WTC11 (cell line): Measurements from ENCODE around the gene PLCG2. TPM values are rescaled to one million over a fixed set of nuclear protein-coding genes. Genes with fewer than 3 reads are reported as not detected.

Experiments used
- ATAC-seq: fragments of 200-7000 bp; cut with Tn5 transposase; 2 replicates; pipeline ENCODE4 v1.10.0; 2021; ENCODE audit warnings: mild to moderate bottlenecking, moderate library complexity
- CTCF ChIA-PET: fragments of 300-600 bp; sonication (Branson Sonifier 250); formaldehyde crosslinking; loops from one replicate; lab custom pipeline; 2021; ENCODE audit warnings: antibody characterized with exemption; lab: Charles Lee
- POLR2A ChIA-PET: fragments of 350-600 bp; sonication (Branson Sonifier 250); formaldehyde crosslinking; loops from one replicate; lab custom pipeline; 2021; ENCODE audit warnings: antibody characterized with exemption; lab: Charles Lee
- DNase-seq: peaks from one replicate; pipeline ENCODE4 v3.0.0; 2021; ENCODE audit warnings: low spot score
- H3K27ac Mint-ChIP-seq: 2 replicates; pipeline ENCODE4 v1.8.0; 2021; ENCODE audit warnings: mixed read lengths
- H3K27me3 Mint-ChIP-seq: 2 replicates; pipeline ENCODE4 v1.8.0; 2021; ENCODE audit warnings: low read depth, mild to moderate bottlenecking, moderate library complexity, mixed read lengths
- H3K36me3 Mint-ChIP-seq: 2 replicates; pipeline ENCODE4 v1.8.0; 2021; ENCODE audit warnings: mixed read lengths
- H3K4me1 Mint-ChIP-seq: 2 replicates; pipeline ENCODE4 v1.8.0; 2022; ENCODE audit warnings: mixed read lengths
- H3K4me3 Mint-ChIP-seq: 2 replicates; pipeline ENCODE4 v1.8.0; 2021; ENCODE audit warnings: mild to moderate bottlenecking, moderate library complexity, mixed read lengths
- H3K9me3 Mint-ChIP-seq: 2 replicates; pipeline ENCODE4 v1.8.0; 2021; ENCODE audit warnings: mixed read lengths
- CDX4 ChIP-seq: fragments of 250-450 bp; sonication (Bioruptor Pico); IDR thresholded peaks from 2 replicates; pipeline ENCODE4 v1.9.0; 2021; ENCODE audit warnings: moderate library complexity, mild to moderate bottlenecking, inconsistent platforms, borderline replicate concordance
- CREM ChIP-seq: sonication (generic); formaldehyde crosslinking; IDR thresholded peaks from 2 replicates; pipeline ENCODE4 v1.8.1; 2022; ENCODE audit warnings: mild to moderate bottlenecking, missing genetic modification reagents, moderate library complexity
- ELF4 ChIP-seq: sonication (generic); formaldehyde crosslinking; IDR thresholded peaks from 2 replicates; pipeline ENCODE4 v1.8.1; 2022; ENCODE audit warnings: low read depth, mild to moderate bottlenecking, moderate library complexity, missing genetic modification reagents
- GABPB1 ChIP-seq: sonication (generic); formaldehyde crosslinking; IDR thresholded peaks from 2 replicates; pipeline ENCODE4 v1.8.1; 2023; ENCODE audit warnings: mild to moderate bottlenecking, missing genetic modification reagents
- GTF2I ChIP-seq: fragments of 250-450 bp; sonication (Bioruptor Pico); conservative IDR thresholded peaks from 2 replicates; pipeline ENCODE4 v1.4.0; 2021; ENCODE audit warnings: mild to moderate bottlenecking
- MLX ChIP-seq: sonication (generic); formaldehyde crosslinking; IDR thresholded peaks from 2 replicates; pipeline ENCODE4 v1.8.1; 2023; ENCODE audit warnings: mild to moderate bottlenecking, missing genetic modification reagents, moderate library complexity
- NFYB ChIP-seq: sonication (generic); formaldehyde crosslinking; conservative IDR thresholded peaks from 2 replicates; pipeline ENCODE4 v1.8.0; 2022; ENCODE audit warnings: low read depth, missing genetic modification reagents
- SMAD3 ChIP-seq: sonication (generic); formaldehyde crosslinking; IDR thresholded peaks from 2 replicates; pipeline ENCODE4 v1.8.0; 2022; ENCODE audit warnings: missing genetic modification reagents, mild to moderate bottlenecking, borderline replicate concordance
- TEAD1 ChIP-seq: sonication (generic); formaldehyde crosslinking; IDR thresholded peaks from 2 replicates; pipeline ENCODE4 v1.8.0; 2022; ENCODE audit warnings: mild to moderate bottlenecking, missing genetic modification reagents
- TP53 ChIP-seq: sonication (generic); formaldehyde crosslinking; IDR thresholded peaks from 2 replicates; pipeline ENCODE4 v1.8.1; 2023; ENCODE audit warnings: mild to moderate bottlenecking, missing genetic modification reagents
- ZNF232 ChIP-seq: sonication (generic); formaldehyde crosslinking; IDR thresholded peaks from 2 replicates; pipeline ENCODE4 v1.8.0; 2022; ENCODE audit warnings: mild to moderate bottlenecking, missing genetic modification reagents
- ZNF317 ChIP-seq: sonication (generic); formaldehyde crosslinking; IDR thresholded peaks from 2 replicates; pipeline ENCODE4 v1.8.1; 2023; ENCODE audit warnings: low read depth, mild to moderate bottlenecking, moderate library complexity, missing genetic modification reagents, borderline replicate concordance
- ZNF396 ChIP-seq: fragments of 250-450 bp; sonication (Bioruptor Pico); IDR thresholded peaks from 2 replicates; pipeline ENCODE4 v1.8.0; 2021; ENCODE audit warnings: mild to moderate bottlenecking, moderate library complexity, borderline replicate concordance
- ZNF532 ChIP-seq: fragments of 250-450 bp; sonication (Bioruptor Pico); IDR thresholded peaks from 2 replicates; pipeline ENCODE4 v1.9.0; 2021; ENCODE audit warnings: mild to moderate bottlenecking, borderline replicate concordance
- total RNA-seq: library from RNA; stranded (reverse); gene quantifications from 3 replicates; pipeline ENCODE4 v1.2.3, GENCODE V29; 2021
- TF ChIP-seq, protein P1 (sequence below): sonication (generic); formaldehyde crosslinking; IDR thresholded peaks from 2 replicates; pipeline ENCODE4 v1.8.0; 2023; ENCODE audit warnings: mild to moderate bottlenecking, missing genetic modification reagents
- TF ChIP-seq, protein P2 (sequence below): fragments of 250-450 bp; sonication (Bioruptor Pico); IDR thresholded peaks from 2 replicates; pipeline ENCODE4 v1.9.0; 2021; ENCODE audit warnings: mild to moderate bottlenecking

The PLCG2 gene
- total RNA-seq, 1 experiment from 2014 or later: 7.0 TPM

- H3K27me3 Mint-ChIP-seq: peaks cover 47% of the 10 kb centered on the region
- no peaks in the 10 kb centered on the region for H3K9me3 Mint-ChIP-seq
- ATAC-seq (no peak), DNase-seq (no peak)
- TF ChIP-seq ELF4 (CRISPR knock-in tag): no peak
- TF ChIP-seq, protein P1, sequence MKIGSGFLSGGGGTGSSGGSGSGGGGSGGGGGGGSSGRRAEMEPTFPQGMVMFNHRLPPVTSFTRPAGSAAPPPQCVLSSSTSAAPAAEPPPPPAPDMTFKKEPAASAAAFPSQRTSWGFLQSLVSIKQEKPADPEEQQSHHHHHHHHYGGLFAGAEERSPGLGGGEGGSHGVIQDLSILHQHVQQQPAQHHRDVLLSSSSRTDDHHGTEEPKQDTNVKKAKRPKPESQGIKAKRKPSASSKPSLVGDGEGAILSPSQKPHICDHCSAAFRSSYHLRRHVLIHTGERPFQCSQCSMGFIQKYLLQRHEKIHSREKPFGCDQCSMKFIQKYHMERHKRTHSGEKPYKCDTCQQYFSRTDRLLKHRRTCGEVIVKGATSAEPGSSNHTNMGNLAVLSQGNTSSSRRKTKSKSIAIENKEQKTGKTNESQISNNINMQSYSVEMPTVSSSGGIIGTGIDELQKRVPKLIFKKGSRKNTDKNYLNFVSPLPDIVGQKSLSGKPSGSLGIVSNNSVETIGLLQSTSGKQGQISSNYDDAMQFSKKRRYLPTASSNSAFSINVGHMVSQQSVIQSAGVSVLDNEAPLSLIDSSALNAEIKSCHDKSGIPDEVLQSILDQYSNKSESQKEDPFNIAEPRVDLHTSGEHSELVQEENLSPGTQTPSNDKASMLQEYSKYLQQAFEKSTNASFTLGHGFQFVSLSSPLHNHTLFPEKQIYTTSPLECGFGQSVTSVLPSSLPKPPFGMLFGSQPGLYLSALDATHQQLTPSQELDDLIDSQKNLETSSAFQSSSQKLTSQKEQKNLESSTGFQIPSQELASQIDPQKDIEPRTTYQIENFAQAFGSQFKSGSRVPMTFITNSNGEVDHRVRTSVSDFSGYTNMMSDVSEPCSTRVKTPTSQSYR: no peak
- POLR2A ChIA-PET: no interaction called here
- peaks cover 9% of the 10 kb centered on the region for H3K4me1 Mint-ChIP-seq
- no peak overlapping the region for H3K27ac Mint-ChIP-seq
- H3K36me3 Mint-ChIP-seq: no peaks in the 10 kb centered on the region
- CTCF ChIA-PET: no interaction called here
- H3K4me3 Mint-ChIP-seq: no peak overlapping the region
Observed at GRCh38 chr16:81775570-81775969, 3.5 kb upstream of the PLCG2 start.

GRCh38 chr16:81778231-81778630 lies 860 bp upstream of the PLCG2 start:
- ChIA-PET POLR2A (no interaction called here), CTCF (interaction anchor here (0.7 to 1.7 kb wide), 4 partner anchors 29 to 102 kb away, joined by 3 to 5 read pairs (median 3); no protein-coding TSS in a partner anchor)
- Mint-ChIP-seq H3K9me3 (no peaks in the 10 kb centered on the region), H3K4me3 (peak overlapping the region; percentile 76), H3K27me3 (peaks cover 72% of the 10 kb centered on the region), H3K4me1 (peaks cover 9% of the 10 kb centered on the region), H3K36me3 (no peaks in the 10 kb centered on the region), H3K27ac (no peak overlapping the region)
- TF ChIP-seq ZNF317 (CRISPR knock-in tag) (no peak), GABPB1 (CRISPR knock-in tag) (no peak), GTF2I (no peak), ZNF396 (CRISPR knock-in tag) (no peak), MLX (CRISPR knock-in tag) (no peak), NFYB (no peak), ZNF232 (CRISPR knock-in tag) (no peak), SMAD3 (CRISPR knock-in tag) (no peak)
- ATAC-seq (no peak), DNase-seq (no peak)

DNA sequence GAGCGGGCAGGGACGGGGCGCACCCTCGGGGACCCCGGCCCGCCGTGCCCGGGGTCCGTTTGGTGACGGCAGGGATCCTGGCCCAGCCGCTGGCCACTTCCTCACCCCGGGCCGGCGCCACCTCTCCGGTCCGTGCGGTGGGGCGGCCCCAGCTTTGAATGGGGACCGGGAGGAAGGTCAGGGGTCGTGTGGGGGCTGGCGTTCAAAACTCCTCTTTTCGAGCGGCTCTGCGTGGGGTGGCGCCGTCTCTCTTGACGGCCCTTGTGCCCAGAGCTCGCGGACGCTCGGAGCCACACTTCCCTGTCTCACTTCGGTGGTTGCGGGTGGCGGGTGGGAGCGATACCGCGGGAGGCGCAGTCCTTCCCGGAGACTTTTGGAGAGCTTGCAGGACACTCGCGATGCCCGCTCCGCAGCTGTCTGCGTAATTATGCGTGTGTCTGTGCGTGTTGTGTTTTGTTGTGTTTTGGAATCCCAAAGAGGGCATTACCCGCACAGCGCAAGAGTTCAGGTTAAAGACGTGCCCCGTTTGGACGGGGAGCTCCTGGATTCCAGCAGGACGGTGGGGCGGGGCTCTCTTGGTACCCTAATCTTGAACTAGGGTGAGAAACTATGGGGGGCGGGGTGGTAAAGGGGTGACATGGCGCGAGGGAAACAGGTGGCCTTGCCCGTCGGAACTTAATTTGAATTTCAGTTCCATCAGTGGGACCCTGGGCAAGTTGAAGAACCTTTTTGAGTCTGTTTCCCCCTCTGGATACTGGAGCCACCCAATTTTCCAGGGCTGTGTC lies 637 bp downstream of the PLCG2 start:
- 0 out of 2 replicates have a peak, but pooled peaks have one; percentile 2 for TF ChIP-seq TP53
- TF ChIP-seq TEAD1 (CRISPR knock-in tag): no peak
- peaks cover 21% of the 10 kb centered on the region for H3K4me1 Mint-ChIP-seq
- peaks cover 75% of the 10 kb centered on the region for H3K27me3 Mint-ChIP-seq
- peak overlapping the region; percentile 84 for H3K4me3 Mint-ChIP-seq
- H3K9me3 Mint-ChIP-seq: no peaks in the 10 kb centered on the region
- ChIA-PET CTCF (interaction anchor here (0.6 to 1.7 kb wide), 5 partner anchors 50 to 100 kb away, joined by 3 to 8 read pairs (median 5); no protein-coding TSS in a partner anchor), POLR2A (no interaction called here)
- no peak overlapping the region for H3K27ac Mint-ChIP-seq
- no peaks in the 10 kb centered on the region for H3K36me3 Mint-ChIP-seq
- ATAC-seq (peak; percentile 12), DNase-seq (peak; percentile 29)

GRCh38 chr16:81780350-81780749 lies 1.3 kb downstream of the PLCG2 start:
- Mint-ChIP-seq H3K36me3 (no peaks in the 10 kb centered on the region), H3K9me3 (no peaks in the 10 kb centered on the region), H3K27ac (no peak overlapping the region), H3K27me3 (peaks cover 72% of the 10 kb centered on the region), H3K4me1 (peaks cover 21% of the 10 kb centered on the region), H3K4me3 (peak overlapping the region; percentile 84)
- ChIA-PET POLR2A (no interaction called here), CTCF (interaction anchor here (1.4 to 1.5 kb wide), 2 partner anchors 50 to 94 kb away, joined by 7 to 8 read pairs; no protein-coding TSS in a partner anchor)
- DNase-seq: no peak
- ATAC-seq: no peak
- TF ChIP-seq, protein P2, sequence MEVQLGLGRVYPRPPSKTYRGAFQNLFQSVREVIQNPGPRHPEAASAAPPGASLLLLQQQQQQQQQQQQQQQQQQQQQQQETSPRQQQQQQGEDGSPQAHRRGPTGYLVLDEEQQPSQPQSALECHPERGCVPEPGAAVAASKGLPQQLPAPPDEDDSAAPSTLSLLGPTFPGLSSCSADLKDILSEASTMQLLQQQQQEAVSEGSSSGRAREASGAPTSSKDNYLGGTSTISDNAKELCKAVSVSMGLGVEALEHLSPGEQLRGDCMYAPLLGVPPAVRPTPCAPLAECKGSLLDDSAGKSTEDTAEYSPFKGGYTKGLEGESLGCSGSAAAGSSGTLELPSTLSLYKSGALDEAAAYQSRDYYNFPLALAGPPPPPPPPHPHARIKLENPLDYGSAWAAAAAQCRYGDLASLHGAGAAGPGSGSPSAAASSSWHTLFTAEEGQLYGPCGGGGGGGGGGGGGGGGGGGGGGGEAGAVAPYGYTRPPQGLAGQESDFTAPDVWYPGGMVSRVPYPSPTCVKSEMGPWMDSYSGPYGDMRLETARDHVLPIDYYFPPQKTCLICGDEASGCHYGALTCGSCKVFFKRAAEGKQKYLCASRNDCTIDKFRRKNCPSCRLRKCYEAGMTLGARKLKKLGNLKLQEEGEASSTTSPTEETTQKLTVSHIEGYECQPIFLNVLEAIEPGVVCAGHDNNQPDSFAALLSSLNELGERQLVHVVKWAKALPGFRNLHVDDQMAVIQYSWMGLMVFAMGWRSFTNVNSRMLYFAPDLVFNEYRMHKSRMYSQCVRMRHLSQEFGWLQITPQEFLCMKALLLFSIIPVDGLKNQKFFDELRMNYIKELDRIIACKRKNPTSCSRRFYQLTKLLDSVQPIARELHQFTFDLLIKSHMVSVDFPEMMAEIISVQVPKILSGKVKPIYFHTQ: no peak
- TF ChIP-seq CDX4 (CRISPR knock-in tag) (no peak), CREM (CRISPR knock-in tag) (no peak), ZNF532 (no peak), NFYB (no peak)
